Activated T-cell treated with anti-CD3 and anti-CD28 coated beads, Interleukin-2, amount 50 U/mL, for 24 hours (primary cell): ENCODE data around the gene COL6A5.
"Not testable (repeated sequence)": the region's sequence is repeated elsewhere in the genome, so short reads cannot be mapped to it uniquely, and the experiment has no call there.

ENCODE experiments used
- DNase-seq: peaks from one replicate; pipeline ENCODE4 v3.0.0-alpha.2; 2020
- H3K27ac Mint-ChIP-seq: 2 replicates; pipeline ENCODE4 v1.8.0; 2020; ENCODE audit warnings: mild to moderate bottlenecking, mixed read lengths
- H3K27me3 Mint-ChIP-seq: 2 replicates; pipeline ENCODE4 v1.8.0; 2020; ENCODE audit warnings: mixed read lengths
- H3K36me3 Mint-ChIP-seq: 2 replicates; pipeline ENCODE4 v1.8.0; 2020; ENCODE audit warnings: low read depth, mixed read lengths
- H3K4me1 Mint-ChIP-seq: 2 replicates; pipeline ENCODE4 v1.8.0; 2020; ENCODE audit warnings: low read depth, mixed read lengths
- H3K4me3 Mint-ChIP-seq: 2 replicates; pipeline ENCODE4 v1.8.0; 2020; ENCODE audit warnings: mild to moderate bottlenecking, moderate library complexity, mixed read lengths
- H3K9me3 Mint-ChIP-seq: 2 replicates; pipeline ENCODE4 v1.8.0; 2020; ENCODE audit warnings: mixed read lengths

Gene COL6A5, protein sequence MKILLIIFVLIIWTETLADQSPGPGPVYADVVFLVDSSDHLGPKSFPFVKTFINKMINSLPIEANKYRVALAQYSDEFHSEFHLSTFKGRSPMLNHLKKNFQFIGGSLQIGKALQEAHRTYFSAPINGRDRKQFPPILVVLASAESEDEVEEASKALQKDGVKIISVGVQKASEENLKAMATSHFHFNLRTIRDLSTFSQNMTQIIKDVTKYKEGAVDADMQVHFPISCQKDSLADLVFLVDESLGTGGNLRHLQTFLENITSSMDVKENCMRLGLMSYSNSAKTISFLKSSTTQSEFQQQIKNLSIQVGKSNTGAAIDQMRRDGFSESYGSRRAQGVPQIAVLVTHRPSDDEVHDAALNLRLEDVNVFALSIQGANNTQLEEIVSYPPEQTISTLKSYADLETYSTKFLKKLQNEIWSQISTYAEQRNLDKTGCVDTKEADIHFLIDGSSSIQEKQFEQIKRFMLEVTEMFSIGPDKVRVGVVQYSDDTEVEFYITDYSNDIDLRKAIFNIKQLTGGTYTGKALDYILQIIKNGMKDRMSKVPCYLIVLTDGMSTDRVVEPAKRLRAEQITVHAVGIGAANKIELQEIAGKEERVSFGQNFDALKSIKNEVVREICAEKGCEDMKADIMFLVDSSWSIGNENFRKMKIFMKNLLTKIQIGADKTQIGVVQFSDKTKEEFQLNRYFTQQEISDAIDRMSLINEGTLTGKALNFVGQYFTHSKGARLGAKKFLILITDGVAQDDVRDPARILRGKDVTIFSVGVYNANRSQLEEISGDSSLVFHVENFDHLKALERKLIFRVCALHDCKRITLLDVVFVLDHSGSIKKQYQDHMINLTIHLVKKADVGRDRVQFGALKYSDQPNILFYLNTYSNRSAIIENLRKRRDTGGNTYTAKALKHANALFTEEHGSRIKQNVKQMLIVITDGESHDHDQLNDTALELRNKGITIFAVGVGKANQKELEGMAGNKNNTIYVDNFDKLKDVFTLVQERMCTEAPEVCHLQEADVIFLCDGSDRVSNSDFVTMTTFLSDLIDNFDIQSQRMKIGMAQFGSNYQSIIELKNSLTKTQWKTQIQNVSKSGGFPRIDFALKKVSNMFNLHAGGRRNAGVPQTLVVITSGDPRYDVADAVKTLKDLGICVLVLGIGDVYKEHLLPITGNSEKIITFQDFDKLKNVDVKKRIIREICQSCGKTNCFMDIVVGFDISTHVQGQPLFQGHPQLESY (N-terminal part only)

DNA sequence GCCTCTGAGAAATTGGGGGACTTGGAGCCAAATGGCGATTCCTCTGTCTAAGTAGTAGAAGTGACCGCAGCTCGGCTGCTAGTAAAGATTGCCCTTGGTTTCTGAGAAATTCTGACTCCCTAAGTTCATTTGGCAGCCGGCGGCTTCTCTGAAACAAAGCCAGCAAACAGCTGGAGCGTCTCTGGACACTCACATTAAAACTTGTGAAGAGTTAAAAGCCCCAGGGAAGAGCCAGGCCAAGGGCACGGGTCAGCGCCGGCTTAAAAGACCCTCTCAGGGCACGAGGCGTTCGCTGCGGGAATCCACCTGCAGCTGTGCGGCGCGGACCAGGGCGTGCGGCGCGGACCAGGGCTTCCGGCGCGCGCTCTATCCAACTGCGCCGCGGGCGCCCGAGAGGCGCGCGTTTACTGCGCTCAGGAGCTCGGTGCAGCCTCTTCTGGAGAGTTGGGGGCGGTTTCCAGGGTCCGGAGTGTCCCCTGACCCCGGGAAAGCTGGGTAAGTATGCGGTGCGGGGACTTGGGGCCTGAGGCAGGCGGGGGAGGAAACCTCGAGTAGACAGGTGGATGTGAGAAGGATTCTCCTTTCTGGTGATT, at the start of gene COL6A5:
Gene COL6A5 (plus strand): TSS at position 186 of the 593 bp plus-strand sequence. CDS start 27,967 bp downstream, outside the sequence.
- no peak for DNase-seq
- Mint-ChIP-seq H3K4me3 (no peak within 1 kb of the TSS), H3K27ac (no peak within 1 kb of the TSS), H3K9me3 (peaks cover 4% of the 10 kb centered on the region), H3K4me1 (peaks cover 12% of the 10 kb centered on the region), H3K36me3 (no peaks in the 10 kb centered on the region), H3K27me3 (peaks cover 66% of the 10 kb centered on the region)

GRCh38 chr3:130299531-130299930, 45.9 kb upstream of the COL6A5 start:
- Mint-ChIP-seq H3K36me3 (no peaks in the 10 kb centered on the region), H3K9me3 (peaks cover 2% of the 10 kb centered on the region), H3K4me3 (no peak overlapping the region), H3K4me1 (no peaks in the 10 kb centered on the region), H3K27me3 (peaks cover 15% of the 10 kb centered on the region), H3K27ac (no peak overlapping the region)
- no peak for DNase-seq

DNA sequence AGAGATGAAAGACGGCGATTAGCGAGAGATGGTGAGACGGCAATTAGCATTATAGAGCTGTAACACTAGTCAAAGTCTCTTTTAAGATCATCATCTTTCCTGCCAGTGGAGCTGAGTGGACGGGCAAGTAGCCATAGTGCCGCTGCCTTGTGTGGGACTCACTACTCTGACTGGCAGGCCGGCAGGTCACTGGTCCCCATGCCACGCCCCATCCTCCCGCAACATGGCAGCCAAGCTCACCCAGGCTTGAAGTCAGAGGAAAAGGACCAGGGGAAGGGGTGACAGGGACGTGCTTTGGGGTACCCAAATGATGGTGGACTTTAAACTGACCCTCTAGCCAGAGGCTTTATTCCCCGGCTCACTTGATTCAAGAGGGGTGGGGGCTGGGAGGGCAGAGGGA, 44.6 kb upstream of the COL6A5 start:
- H3K4me3 Mint-ChIP-seq: no peak overlapping the region
- no peaks in the 10 kb centered on the region for H3K9me3 Mint-ChIP-seq
- peaks cover 13% of the 10 kb centered on the region for H3K27me3 Mint-ChIP-seq
- DNase-seq: no peak
- H3K27ac Mint-ChIP-seq: no peak overlapping the region
- no peaks in the 10 kb centered on the region for H3K36me3 Mint-ChIP-seq
- no peaks in the 10 kb centered on the region for H3K4me1 Mint-ChIP-seq

- no peak overlapping the region for H3K27ac Mint-ChIP-seq
Observed at GRCh38 chr3:130310109-130310508, 35.4 kb upstream of the COL6A5 start.

GRCh38 chr3:130312374-130312773, 33.1 kb upstream of the COL6A5 start:
- H3K4me1 Mint-ChIP-seq: no peaks in the 10 kb centered on the region
- no peaks in the 10 kb centered on the region for H3K36me3 Mint-ChIP-seq
- H3K9me3 Mint-ChIP-seq: no peaks in the 10 kb centered on the region
- H3K4me3 Mint-ChIP-seq: no peak overlapping the region
- no peak overlapping the region for H3K27ac Mint-ChIP-seq
- H3K27me3 Mint-ChIP-seq: peaks cover 29% of the 10 kb centered on the region
- DNase-seq: no peak

More at GRCh38 chr3:130310109-130310508, 35.4 kb upstream of the COL6A5 start:
- H3K9me3 Mint-ChIP-seq: no peaks in the 10 kb centered on the region
- peaks cover 32% of the 10 kb centered on the region for H3K27me3 Mint-ChIP-seq
- no peaks in the 10 kb centered on the region for H3K4me1 Mint-ChIP-seq
- no peak overlapping the region for H3K4me3 Mint-ChIP-seq
- DNase-seq: no peak
- no peaks in the 10 kb centered on the region for H3K36me3 Mint-ChIP-seq

DNA sequence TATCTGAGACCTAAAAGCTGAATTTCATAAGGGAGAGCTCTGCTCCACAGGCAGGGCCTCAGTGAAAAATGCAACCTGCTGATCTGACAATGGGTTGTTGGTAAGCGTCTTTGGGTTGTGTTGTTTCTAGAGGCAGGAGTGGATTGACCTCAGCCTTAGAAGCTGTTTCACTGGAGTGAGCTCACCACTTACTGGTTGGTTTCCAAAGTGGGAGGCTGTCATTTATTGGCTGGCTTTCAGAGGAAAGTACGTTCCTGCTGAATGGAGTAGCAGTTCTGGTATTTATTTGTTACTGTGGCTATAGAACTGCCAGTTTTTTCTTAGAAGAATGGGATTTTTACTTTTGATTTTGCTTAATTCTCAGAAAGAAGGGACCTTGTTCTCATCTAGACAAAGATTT, 29.3 kb upstream of the COL6A5 start:
- Mint-ChIP-seq H3K9me3 (no peaks in the 10 kb centered on the region), H3K4me1 (no peaks in the 10 kb centered on the region), H3K27ac (no peak overlapping the region), H3K36me3 (no peaks in the 10 kb centered on the region), H3K27me3 (peaks cover 21% of the 10 kb centered on the region), H3K4me3 (no peak overlapping the region)
- DNase-seq: no peak

GRCh38 chr3:130323503-130323902, 22.0 kb upstream of the COL6A5 start:
- Mint-ChIP-seq H3K27me3 (peaks cover 37% of the 10 kb centered on the region), H3K4me1 (no peaks in the 10 kb centered on the region), H3K9me3 (peaks cover 3% of the 10 kb centered on the region), H3K4me3 (no peak overlapping the region), H3K36me3 (no peaks in the 10 kb centered on the region), H3K27ac (no peak overlapping the region)
- no peak for DNase-seq

DNA sequence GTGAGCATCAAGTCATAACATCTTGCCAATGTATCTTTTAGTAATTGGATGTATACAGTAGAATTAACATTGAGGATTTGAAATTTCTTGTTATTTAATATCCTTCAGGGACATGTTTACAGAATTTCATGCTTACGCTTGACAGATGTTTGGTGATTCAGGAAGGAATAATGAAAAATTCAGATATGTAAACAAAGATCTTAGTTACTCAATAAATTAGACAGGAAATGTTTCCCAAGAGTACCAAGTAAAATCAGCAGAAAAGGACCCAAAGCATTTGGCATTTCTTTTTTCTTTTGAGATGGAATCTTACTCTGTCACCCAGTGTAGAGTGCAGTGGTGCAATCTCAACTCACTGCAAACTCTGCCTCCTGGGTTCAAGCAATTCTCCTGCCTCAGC, 4.7 kb upstream of the COL6A5 start:
- Mint-ChIP-seq H3K36me3 (no peaks in the 10 kb centered on the region), H3K27ac (no peak overlapping the region), H3K9me3 (peaks cover 21% of the 10 kb centered on the region), H3K4me1 (peaks cover 12% of the 10 kb centered on the region), H3K27me3 (peaks cover 32% of the 10 kb centered on the region), H3K4me3 (no peak overlapping the region)
- no peak for DNase-seq

DNA sequence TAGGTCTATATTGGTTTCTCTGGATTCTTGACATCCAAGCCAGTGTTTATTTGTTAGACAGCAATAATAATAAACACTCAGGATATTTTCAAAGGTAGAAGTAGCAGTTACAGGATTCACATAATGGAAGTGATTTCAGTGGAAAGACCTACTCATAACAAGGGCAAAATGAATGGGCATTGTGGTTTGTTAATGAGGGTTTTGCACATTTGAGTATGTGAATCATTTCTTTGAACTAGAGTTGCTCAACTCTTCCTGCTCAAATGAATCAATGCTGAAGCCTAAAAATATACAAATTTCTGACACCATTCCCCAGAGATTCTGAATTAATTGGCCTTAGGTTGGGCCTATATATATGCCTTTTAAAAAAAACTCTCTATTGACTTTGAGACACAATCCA, 4.1 kb upstream of the COL6A5 start:
- no peak for DNase-seq
- Mint-ChIP-seq H3K9me3 (peaks cover 21% of the 10 kb centered on the region), H3K4me3 (no peak overlapping the region), H3K27ac (peak overlapping the region; percentile 54), H3K27me3 (peaks cover 38% of the 10 kb centered on the region), H3K4me1 (peaks cover 12% of the 10 kb centered on the region), H3K36me3 (no peaks in the 10 kb centered on the region)

GRCh38 chr3:130341882-130342281, 3.6 kb upstream of the COL6A5 start:
- no peak for DNase-seq
- peaks cover 12% of the 10 kb centered on the region for H3K4me1 Mint-ChIP-seq
- no peak overlapping the region for H3K4me3 Mint-ChIP-seq
- H3K36me3 Mint-ChIP-seq: no peaks in the 10 kb centered on the region
- no peak overlapping the region for H3K27ac Mint-ChIP-seq
- H3K27me3 Mint-ChIP-seq: peaks cover 43% of the 10 kb centered on the region
- peaks cover 17% of the 10 kb centered on the region for H3K9me3 Mint-ChIP-seq

GRCh38 chr3:130342821-130343661, 2.4 kb upstream of the COL6A5 start:
- Mint-ChIP-seq H3K27ac (no peak overlapping the region), H3K36me3 (no peaks in the 10 kb centered on the region), H3K27me3 (peaks cover 53% of the 10 kb centered on the region)

DNA sequence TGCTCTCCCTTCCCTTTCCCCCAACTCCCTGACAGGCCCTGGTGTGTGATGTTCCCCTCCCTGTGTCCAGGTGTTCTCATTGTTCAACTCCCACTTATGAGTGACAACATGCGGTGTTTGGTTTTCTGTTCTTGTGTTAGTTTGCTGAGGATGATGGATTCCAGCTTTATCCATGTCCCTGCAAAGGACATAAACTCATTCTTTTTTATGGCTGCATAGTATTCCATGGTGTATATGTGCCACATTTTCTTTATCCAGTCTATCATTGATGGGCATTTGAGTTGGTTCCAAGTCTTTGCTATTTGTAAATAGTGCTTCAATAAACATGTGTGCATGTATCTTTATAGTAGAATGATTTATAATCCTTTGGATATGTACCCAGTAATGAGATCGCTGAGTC, 2.8 kb downstream of the COL6A5 start:
- H3K9me3 Mint-ChIP-seq, H3K4me1 Mint-ChIP-seq, DNase-seq, H3K27ac Mint-ChIP-seq, H3K4me3 Mint-ChIP-seq, H3K36me3 Mint-ChIP-seq: not testable (repeated sequence)
- peaks cover 61% of the 10 kb centered on the region for H3K27me3 Mint-ChIP-seq

More at GRCh38 chr3:130342821-130343661, 2.4 kb upstream of the COL6A5 start:
- DNase-seq: no peak
- Mint-ChIP-seq H3K9me3 (peaks cover 10% of the 10 kb centered on the region), H3K4me3 (no peak overlapping the region), H3K4me1 (peaks cover 12% of the 10 kb centered on the region)

DNA sequence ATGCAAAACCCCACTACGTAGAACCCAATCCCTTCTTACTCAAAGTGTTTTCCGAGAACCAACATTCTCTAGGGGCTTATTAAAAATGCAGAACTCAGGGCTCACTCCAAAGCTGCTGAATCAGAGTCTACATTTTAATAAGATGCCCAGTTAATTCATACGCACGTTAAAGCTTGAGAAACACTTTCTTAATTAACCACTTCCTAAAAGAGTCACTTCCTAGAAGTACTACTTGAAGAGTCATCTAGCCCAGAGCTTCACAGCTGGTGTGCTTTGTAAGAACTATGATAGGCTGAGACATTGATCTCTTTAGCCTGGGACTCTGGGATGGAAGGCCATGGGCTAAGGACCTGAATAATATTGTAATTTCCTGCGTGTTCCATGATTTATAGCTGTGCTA, 9.0 kb downstream of the COL6A5 start:
- no peak for DNase-seq

More for the DNA sequence above, 9.0 kb downstream of the COL6A5 start:
- H3K27ac Mint-ChIP-seq: no peak overlapping the region
- peaks cover 7% of the 10 kb centered on the region for H3K9me3 Mint-ChIP-seq
- H3K4me3 Mint-ChIP-seq: no peak overlapping the region
- H3K36me3 Mint-ChIP-seq: no peaks in the 10 kb centered on the region
- H3K4me1 Mint-ChIP-seq: no peaks in the 10 kb centered on the region
- H3K27me3 Mint-ChIP-seq: peaks cover 19% of the 10 kb centered on the region
